Measurements from ENCODE around the gene UMODL1. TPM values are rescaled to one million over a fixed set of nuclear protein-coding genes. Genes with fewer than 3 reads are reported as not detected.

The UMODL1 gene
- total RNA-seq, 4 donors from 2014 or later = 0.15 to 0.21 TPM; not detected in 2

DNA sequence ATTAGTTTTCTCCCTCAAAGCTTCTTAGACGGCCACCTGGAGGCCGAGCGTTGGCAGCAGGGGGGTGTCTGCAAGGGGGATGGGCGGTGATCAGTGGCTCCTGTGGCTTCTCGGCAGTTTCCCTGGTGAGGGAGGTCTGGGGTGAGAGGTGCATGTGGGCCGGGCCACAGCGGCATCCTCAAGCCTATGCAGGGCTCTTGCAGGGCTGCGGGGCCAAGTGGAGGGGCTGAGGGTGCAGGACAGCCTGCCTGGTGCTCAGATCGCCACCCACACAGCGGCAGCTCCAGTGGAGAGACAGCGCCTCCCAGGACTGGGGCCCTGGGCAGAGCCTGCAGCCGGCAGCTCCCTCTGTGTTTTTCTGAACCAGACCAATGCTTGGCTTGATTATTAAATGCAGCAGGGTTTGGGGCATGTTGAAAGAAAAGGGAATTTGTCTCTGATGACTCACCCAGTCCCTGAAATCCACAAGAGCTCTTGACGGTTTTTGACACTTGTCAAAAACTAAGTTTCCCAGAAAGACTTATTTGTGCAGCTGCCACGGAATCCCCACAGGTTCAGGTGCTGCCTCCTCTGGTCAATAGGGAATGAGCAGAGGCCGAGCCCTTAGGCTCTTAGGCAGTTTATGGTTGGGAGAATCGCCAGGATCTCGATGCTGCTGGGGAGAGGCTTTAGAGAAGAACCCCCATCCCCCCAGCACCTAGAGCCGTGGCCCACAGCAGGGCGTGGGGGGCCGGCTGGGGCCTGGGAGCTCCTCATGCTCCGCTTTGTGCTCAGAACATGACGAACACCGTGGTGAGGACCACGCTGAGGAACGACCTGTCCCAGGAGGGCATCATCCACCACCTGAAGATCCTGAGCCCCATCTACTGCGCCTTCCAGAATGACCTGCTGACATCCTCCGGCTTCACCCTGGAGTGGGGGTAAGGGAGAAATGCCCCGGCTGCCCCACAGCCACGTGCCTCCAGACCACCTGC lies 54.7 kb downstream of the UMODL1 start:
- Histone ChIP-seq H3K27me3 (peaks cover 35% of the 10 kb centered on the region), H3K4me1 (peaks cover 32% of the 10 kb centered on the region), H3K4me3 (no peak overlapping the region), H3K27ac (no peak overlapping the region), H3K9me3 (no peaks in the 10 kb centered on the region), H3K36me3 (no peaks in the 10 kb centered on the region)
- no peak for TF ChIP-seq POLR2AphosphoS5 (IDR thresholded peaks at IDR 0.05)
- no peak for TF ChIP-seq POLR2A (IDR thresholded peaks at IDR 0.05)
- TF ChIP-seq EP300 (IDR thresholded peaks at IDR 0.05) = no peak
- 69% methylated on average over 21 of the region's 29 CpGs for WGBS
- DNase-seq (ENCODE audit: low spot score in 2 of 2) = no peak

DNA sequence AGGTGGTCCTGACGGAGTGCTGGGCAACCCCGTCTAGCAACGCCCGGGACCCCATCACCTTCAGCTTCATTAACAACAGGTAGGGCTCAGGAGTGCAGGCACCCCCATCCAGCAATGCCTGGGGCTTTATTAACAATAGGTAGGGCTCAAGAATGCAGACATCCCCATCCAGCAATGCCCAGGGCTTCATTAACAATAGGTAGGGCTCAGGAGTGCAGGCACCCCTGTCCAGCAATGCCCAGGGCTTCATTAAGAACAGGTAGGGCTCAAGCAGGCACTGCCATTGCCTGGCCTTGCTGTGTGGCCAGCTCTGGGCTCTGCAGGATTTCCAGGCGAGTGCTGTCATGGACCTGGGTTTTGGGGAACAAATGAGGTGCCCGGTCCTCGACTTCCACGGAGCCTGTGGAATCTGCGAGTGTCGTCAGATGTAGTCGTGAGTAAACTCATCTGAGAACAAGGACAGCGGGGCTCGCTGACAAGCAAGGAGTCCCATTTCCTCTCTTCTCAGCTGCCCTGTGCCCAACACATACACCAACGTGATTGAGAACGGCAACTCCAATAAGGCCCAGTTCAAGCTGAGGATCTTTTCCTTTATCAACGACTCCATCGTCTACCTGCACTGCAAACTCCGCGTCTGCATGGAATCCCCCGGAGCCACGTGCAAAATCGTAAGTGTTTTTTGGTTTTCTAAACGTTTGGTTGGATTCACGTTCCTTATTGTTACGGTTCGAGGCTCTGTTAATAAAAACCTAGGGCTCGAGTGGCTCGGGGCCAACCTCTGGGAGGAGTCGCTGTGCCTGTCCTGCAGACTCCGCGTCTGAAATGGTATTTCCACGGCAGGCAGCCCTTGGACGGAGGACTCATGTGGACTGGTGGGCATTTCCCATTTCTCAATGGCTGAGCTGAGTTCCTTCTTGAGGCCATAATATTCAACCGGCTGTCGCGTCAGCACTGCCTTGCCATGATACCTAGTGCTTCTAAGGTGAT lies 56.3 kb downstream of the UMODL1 start:
- no peak for TF ChIP-seq CTCF (IDR thresholded peaks at IDR 0.05)
- no peak for TF ChIP-seq EP300 (IDR thresholded peaks at IDR 0.05)
- no peak for TF ChIP-seq POLR2A (IDR thresholded peaks at IDR 0.05)
- TF ChIP-seq POLR2AphosphoS5 (IDR thresholded peaks at IDR 0.05) = no peak
- Histone ChIP-seq H3K27ac (no peak overlapping the region), H3K4me1 (peaks cover 16% of the 10 kb centered on the region), H3K36me3 (no peaks in the 10 kb centered on the region), H3K27me3 (peaks cover 22% of the 10 kb centered on the region), H3K4me3 (no peak overlapping the region), H3K9me3 (no peaks in the 10 kb centered on the region)
- WGBS = 80% methylated on average over 36 of the region's 36 CpGs
- DNase-seq (ENCODE audit: low spot score in 2 of 2) = no peak

- WGBS = 81% methylated on average over 11 of the region's 11 CpGs
- TF ChIP-seq EP300 (IDR thresholded peaks at IDR 0.05) (no peak), CTCF (IDR thresholded peaks at IDR 0.05) (no peak), POLR2AphosphoS5 (IDR thresholded peaks at IDR 0.05) (no peak), POLR2A (IDR thresholded peaks at IDR 0.05) (no peak)
- Histone ChIP-seq H3K36me3 (no peaks in the 10 kb centered on the region), H3K4me3 (no peak overlapping the region), H3K4me1 (peaks cover 7% of the 10 kb centered on the region), H3K27ac (no peak overlapping the region), H3K27me3 (peaks cover 9% of the 10 kb centered on the region), H3K9me3 (no peaks in the 10 kb centered on the region)
- no peak for DNase-seq (ENCODE audit: low spot score in 2 of 2)
Measured at GRCh38 chr21:42129300-42130266, 58.5 kb downstream of the UMODL1 start.

DNA sequence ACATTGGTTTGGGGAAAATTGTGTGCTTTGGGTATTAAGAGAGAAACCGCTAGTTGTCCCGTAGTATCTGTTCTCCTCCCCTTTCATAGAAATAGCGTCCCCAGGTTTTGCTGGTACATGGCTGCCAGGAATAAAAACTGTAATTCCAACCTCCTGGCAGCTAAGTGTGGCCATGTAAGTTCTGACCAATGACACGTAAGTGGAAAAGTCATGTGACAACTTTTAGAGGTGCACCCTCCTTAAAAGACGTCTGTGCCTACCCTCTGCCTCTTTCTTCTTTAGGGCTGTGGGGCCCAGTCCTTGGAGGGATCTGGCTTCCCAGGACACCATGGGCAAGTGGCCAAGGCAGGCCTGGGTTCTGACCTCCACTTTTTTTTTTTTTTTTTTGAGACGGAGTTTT lies 59.3 kb downstream of the UMODL1 start:
- WGBS = 67% methylated on average over 6 of the region's 6 CpGs
- Histone ChIP-seq H3K9me3 (no peaks in the 10 kb centered on the region), H3K36me3 (no peaks in the 10 kb centered on the region), H3K27ac (no peak overlapping the region), H3K27me3 (peaks cover 6% of the 10 kb centered on the region), H3K4me1 (peaks cover 5% of the 10 kb centered on the region), H3K4me3 (no peak overlapping the region)
- no peak for TF ChIP-seq EP300 (IDR thresholded peaks at IDR 0.05)
- no peak for TF ChIP-seq CTCF (IDR thresholded peaks at IDR 0.05)
- no peak for TF ChIP-seq POLR2A (IDR thresholded peaks at IDR 0.05)
- TF ChIP-seq POLR2AphosphoS5 (IDR thresholded peaks at IDR 0.05) = no peak
- DNase-seq (ENCODE audit: low spot score in 2 of 2) = no peak

- 0% methylated on average over 1 of the region's 1 CpG for WGBS
- H3K27ac ChIP-seq = no peak overlapping the region
- no peaks in the 10 kb centered on the region for H3K4me1 ChIP-seq
- no peaks in the 10 kb centered on the region for H3K9me3 ChIP-seq
- no peak overlapping the region for H3K4me3 ChIP-seq
- no peak for DNase-seq (ENCODE audit: low spot score in 2 of 2)
- no peaks in the 10 kb centered on the region for H3K36me3 ChIP-seq
- TF ChIP-seq CTCF (IDR thresholded peaks at IDR 0.05) (no peak), EP300 (IDR thresholded peaks at IDR 0.05) (no peak), POLR2AphosphoS5 (IDR thresholded peaks at IDR 0.05) (no peak), POLR2A (IDR thresholded peaks at IDR 0.05) (no peak)
- H3K27me3 ChIP-seq = no peaks in the 10 kb centered on the region
Measured at GRCh38 chr21:42132183-42132582, 61.1 kb downstream of the UMODL1 start.

Measured in suprapubic skin (tissue), 4 donors.